Fibroblast of skin of right quadriceps (primary cell): ENCODE results near the gene DISP2.
A peak's percentile ranks its signal among the peaks of the same experiment; 100 is the strongest.

Experiments used
- DNase-seq: peaks from one replicate; pipeline ENCODE4 v3.0.0-alpha.2; 2013

The DISP2 gene

GRCh38 chr15:40328751-40329150, 29.3 kb upstream of the DISP2 start:
- no peak for DNase-seq

GRCh38 chr15:40329804-40330203, 28.2 kb upstream of the DISP2 start:
- DNase-seq: no peak

DNA sequence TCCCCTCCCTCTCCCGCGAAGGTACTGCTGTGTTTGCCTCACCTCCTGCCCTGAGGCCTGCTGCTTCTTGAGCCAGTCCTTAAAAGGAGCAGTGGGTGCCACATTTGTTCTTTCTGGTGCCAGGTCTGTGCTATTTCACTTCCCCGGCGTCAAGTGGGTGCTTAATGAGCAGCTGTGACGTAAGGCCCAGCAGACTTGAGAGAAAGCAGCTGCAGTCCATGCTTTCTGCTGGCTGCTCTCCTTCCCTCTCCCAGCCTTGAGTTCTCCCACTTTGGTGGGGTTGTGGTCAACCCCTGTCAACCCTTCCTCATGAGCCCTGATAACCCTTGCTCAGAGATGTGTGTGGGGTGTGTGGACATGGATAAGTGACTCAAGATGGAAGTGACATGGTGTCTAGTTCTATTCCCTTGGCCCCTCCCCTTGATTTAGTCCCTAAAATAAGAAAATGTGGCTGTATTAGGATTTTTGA, 27.6 kb upstream of the DISP2 start:
- no peak for DNase-seq

DNA sequence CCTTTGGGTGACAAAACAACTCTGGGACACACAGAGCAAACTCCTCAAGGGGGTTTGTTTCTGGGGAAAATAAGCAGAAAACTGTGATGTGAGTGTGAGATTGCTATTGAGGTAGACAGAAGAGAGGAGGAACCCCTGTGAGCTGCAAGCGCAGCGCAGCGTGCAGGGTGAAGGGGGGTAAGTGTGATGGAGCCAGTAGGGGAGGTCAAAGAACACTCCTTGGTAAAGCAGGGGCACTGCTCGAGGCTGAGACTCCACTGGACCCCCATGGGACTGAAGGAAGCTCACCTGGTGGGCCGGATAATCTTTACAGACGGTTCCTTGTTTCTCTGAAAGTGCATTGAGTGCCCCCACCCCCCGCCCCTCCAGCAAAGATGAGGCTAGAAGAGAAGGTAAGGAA, 27.0 kb upstream of the DISP2 start:
- no peak for DNase-seq

GRCh38 chr15:40331637-40332036, 26.4 kb upstream of the DISP2 start:
- DNase-seq: no peak

DNA sequence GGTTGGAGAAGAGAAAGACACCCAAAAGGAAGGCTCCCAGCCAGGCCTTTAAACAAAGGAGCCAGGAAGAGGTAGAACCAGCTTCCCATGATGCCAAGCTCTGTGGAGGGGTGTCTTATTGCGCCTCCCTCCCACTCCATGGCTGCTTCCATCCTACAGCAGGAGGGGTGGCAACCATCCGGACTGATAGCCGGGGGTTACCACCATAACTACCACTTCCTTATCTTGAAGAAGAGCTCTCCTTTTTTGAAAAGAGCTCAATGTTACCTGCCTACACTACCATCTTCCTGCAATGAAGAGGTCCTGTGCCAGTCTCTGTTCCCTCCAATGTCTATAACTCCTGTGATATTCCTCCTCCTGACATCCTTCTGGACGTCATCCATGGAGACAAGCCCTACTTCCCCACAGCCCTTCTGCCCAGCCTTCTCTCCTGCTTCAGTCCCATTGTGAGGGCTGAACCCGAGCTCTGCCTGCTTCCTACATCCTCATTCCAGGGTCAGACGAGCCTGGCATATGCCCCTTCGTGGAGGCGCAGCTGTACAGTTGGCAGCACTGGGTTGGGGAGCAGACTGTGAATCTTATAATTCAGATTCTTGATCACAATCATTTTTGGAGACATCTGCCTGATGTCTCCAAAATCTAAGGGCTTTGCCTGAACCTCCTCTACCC, 25.8 kb upstream of the DISP2 start:
- DNase-seq: no peak

- peak; percentile 77 for DNase-seq
Observed at GRCh38 chr15:40333922-40334492, 24.0 kb upstream of the DISP2 start.

GRCh38 chr15:40334541-40334940, 23.5 kb upstream of the DISP2 start:
- no peak for DNase-seq

DNA sequence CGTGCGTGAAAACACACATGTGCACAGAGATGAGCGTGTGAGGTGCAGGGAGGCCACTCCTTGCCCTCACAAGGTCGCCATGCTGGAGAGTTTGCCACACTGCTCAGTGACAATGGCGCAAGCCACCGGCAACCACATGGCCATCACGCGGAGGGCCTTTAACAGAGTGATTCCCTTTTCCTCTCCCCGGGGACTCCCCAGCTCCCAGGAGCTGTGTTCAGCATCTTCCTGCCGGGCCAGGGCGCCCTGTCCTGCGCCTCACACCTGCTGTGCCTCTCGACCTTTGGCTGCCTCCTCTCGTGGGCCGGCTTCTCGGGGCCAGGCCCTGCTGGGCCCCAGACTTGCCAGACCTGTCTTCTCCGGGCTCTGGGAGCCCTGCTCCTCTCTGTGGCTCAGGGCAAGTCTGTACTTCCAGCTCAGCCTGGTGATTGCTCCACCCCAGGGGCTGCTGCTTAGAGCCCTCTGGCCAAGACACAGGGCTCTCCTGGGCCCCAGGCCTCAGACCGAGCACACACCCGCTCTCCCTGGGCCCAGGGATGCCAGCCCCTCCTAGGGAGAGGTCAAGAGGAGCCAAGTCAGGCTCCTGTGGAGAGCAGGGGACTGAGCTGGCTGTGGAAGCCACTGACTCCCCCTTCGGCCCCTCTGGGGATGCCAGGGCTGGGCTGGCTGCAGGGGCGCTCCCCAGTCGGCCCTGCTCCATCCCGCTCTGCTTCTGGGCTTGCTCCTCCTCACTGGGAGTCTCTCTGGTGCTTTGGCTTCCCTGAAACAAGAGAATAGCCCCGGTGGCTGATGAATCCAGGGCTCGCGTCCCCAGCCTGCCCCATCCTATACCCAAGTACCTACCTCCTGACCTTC, 22.9 kb upstream of the DISP2 start:
- DNase-seq: no peak

GRCh38 chr15:40335938-40336743, 21.9 kb upstream of the DISP2 start:
- DNase-seq: no peak

- DNase-seq: no peak
Observed at GRCh38 chr15:40336744-40337122, 21.3 kb upstream of the DISP2 start.

DNA sequence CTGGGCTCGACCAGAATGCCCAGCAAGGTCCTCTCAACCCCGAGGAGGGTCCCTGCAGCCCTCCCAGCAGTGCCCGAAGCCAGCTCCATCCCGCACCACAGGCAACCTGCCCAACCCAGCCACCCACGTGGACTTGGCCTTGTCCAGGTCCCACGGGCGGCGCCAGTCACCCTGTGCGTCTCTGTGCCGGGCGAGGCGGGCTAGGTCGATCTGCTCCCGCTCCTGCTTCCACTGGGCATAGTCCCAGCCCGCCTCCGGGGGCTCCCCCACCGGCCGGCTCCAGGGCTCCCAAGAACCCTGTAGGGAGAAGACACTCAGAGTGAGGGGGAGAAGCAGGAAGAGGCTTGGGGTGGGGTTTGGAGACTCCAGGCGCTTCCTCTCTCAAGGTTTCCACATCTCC, 20.4 kb upstream of the DISP2 start:
- DNase-seq: no peak

DNA sequence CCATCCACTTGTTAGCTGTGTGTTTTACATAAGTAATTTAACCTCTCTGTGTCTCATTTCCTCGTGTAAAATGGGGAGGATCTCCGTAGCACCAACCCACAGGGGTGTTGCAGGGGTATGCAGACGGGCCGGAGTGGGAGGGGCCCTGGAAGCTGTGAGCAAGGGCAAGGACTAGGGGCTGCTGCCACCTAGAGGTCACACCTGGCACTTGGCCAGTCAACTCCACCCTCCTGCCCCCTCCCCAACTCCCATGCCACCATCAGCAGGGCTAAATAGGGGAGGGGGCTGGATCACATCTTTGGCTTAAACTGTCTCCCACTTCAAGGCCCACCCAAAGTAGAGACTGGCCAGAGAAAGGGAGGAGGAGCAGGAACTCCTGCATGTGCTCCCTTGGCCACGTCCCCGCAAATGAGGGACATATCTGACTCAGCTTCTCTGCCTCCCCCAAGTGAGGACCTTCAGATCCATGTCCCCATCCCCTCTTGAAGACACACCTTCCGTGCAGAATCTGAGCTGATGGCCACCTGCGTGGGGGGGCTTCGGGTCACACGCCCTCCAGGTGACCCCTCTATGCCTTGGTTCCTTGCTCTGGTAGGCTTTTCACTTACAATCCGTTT, 19.9 kb upstream of the DISP2 start:
- peak; percentile 73 for DNase-seq

DNA sequence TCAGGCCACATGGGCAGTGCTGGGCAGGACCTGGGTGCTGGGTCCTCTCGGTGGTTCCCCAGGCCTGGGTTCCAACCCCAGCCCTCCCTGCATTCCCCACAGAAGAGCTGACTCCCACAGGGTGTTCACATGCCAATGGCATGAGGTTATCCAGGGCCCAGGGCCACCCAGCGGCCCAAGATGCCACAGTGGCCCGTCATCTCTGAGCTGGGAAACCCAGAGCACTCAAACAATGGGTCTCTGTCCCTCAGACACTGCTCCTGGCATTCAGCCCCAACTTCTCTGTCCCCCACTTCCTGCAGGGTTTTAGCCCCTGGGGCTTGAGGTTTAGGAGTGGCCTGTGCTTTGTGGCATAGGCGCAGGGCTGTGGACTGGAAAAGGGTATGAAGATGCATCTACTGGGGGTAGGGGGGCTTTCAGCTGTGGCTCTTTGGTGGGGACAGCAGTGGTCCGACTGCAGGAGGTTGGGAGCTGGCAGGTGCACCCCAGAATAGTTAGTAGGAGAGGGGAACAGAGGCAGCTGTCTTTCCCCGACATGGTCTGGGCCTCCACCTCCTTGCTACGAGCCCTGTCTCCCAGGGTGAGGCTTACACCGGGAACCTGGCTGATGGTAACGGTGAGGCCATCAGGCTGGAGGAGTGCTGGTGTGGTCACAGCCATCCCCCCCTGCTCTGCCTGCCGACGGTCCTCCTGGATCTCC, 18.9 kb upstream of the DISP2 start:
- DNase-seq: peak; percentile 87

DNA sequence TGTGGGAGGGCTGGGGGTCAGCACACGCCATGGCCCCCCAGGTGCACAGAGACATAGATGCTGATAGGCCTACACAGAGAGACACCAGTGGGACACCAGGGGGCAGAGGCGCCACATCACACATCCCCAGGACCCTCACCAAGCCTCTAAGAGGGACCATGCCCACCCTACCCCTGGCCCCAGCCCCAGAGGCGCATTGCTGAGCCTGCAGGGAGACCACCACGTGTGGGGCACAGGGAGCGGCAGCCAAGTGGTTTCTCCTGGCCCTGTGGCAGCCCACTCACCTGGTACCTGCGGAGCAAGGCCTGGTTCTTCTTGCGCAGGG, 18.4 kb upstream of the DISP2 start:
- no peak for DNase-seq

DNA sequence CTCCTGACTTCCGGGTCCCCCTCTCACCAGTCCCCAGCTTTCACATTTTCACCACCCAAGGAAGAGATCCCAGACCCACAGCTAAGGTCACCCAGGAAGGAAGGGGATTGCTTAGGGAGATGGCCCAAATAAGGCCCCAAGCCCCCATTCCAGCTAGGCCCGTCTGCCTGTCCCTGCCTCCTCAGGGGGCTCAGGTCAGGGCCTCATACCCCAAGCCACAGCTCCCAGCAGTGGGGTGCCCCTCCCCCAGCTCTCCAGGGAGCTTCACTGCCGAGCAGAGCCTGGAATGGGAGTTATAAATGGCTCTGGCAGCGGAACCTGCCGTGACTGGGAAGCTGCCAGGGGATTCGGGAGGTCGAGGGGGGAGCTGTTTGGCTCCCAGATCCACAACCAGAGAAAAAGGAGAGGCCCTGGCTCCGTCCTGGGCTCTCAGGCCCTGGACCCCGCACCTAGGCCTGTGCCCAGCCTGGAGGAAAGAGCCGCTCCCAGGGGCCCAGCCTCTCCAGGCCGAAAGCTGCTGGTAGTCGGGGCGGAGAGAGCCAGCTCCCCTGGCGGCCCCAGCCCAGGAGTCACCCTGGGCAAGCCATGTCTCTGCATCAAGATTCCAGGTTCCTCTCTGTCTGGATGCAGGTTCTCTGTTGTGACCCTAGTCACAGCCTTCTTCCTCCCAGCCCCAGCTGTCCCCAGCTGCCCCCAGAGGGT, 17.8 kb upstream of the DISP2 start:
- peak; percentile 81 for DNase-seq

- DNase-seq: peak; percentile 86
Observed at GRCh38 chr15:40340740-40341400, 17.1 kb upstream of the DISP2 start, which contains the start of gene CCDC9B. TSS of gene CCDC9B (minus strand) at chr15:40340939. CDS start at chr15:40340819, 120 bp downstream.

- peak; percentile 40 for DNase-seq
Observed at GRCh38 chr15:40342416-40343320, 15.4 kb upstream of the DISP2 start.

GRCh38 chr15:40343512-40343911, 14.5 kb upstream of the DISP2 start:
- DNase-seq: peak; percentile 94

DNA sequence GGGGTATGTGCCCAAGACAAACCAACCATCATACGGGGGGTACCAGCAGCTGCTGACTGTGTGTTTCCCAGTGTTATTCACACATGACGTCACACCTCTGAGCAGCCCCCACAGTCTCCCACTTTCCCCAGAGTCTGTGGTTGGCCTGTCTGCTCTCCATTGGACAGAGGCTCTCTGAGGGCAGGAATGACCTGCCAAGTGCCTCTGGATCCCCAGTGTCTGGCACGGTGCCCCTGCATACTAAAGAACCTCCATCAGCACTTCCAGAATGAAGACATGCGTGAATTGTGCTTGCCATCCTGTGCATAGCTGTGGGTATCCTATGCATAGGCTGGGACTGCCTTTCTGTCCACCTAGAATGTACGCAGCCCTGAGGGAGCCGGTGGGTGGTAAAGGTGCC, 13.8 kb upstream of the DISP2 start:
- DNase-seq: peak; percentile 41
